Endothelial cell of umbilical vein (primary cell): ENCODE results near the gene SAMD14. TPM values are rescaled to one million over a fixed set of nuclear protein-coding genes. Genes with fewer than 3 reads are reported as not detected.

ENCODE experiments used
- BruUV-seq: library from RNA; stranded (reverse); fragments of 400-500 nt; replicated peaks from 2 replicates; lab custom pipeline; 2021; lab: Mats Ljungman, UMichigan
- CTCF ChIA-PET: fragments of 300-600, 350-600 bp; sonication (Branson Sonifier 250); formaldehyde crosslinking; loops from one replicate; lab custom pipeline; 2021; ENCODE audit warnings: antibody characterized with exemption, inconsistent platforms; lab: Charles Lee
- POLR2A ChIA-PET: fragments of 300-600, 350-600 bp; sonication (Branson Sonifier 250); formaldehyde crosslinking; loops from one replicate; lab custom pipeline; 2021; ENCODE audit warnings: antibody characterized with exemption, inconsistent platforms; lab: Charles Lee
- DNase-seq: peaks from one replicate; pipeline ENCODE4 v3.0.0-alpha.2; 2011; ENCODE audit warnings: low read depth, low spot score
- FAIRE-seq: peaks from 2 replicates; lab custom pipeline; 2011; peaks lifted over from hg19 to GRCh38; lab: Jason Lieb, UNC
- H2AFZ ChIP-seq: 2 replicates; pipeline ENCODE4 v1.6.0; 2012; ENCODE audit warnings: low read depth, low read length, control low read depth, inconsistent platforms
- H3K27ac ChIP-seq: 2 replicates; pipeline ENCODE4 v1.5.1; 2011; ENCODE audit warnings: low read depth, mild to moderate bottlenecking, control low read depth, low read length, moderate library complexity; ENCODE audit not compliant: insufficient read depth
- H3K27me3 ChIP-seq, 2 experiments: 2 replicates each; pipeline versions ENCODE4 v1.6.0 to v1.6.1; 2011; ENCODE audit warnings: low read length in 2 of 2, mixed read lengths in 1 of 2; ENCODE audit not compliant: control insufficient read depth in 2 of 2, insufficient read depth in 2 of 2
- H3K36me3 ChIP-seq, 2 experiments: 2 replicates in 1 of 2; 3 replicates in 1 of 2; pipeline ENCODE4 v1.5.1; 2011; ENCODE audit warnings: low read length in 2 of 2, mild to moderate bottlenecking in 1 of 2, moderate library complexity in 1 of 2; ENCODE audit not compliant: control insufficient read depth in 2 of 2, insufficient read depth in 2 of 2; ENCODE audit errors: extremely low read depth in 1 of 2
- H3K4me1 ChIP-seq: 3 replicates; pipeline ENCODE4 v1.5.1; 2011; ENCODE audit warnings: mild to moderate bottlenecking, low read length; ENCODE audit not compliant: control insufficient read depth, insufficient read depth; ENCODE audit errors: extremely low read depth
- H3K4me2 ChIP-seq: 2 replicates; pipeline ENCODE4 v1.6.1; 2011; ENCODE audit warnings: low read length, control low read depth, mixed read lengths; ENCODE audit not compliant: insufficient read depth
- H3K4me3 ChIP-seq, 3 experiments: fragments of 200-600 bp in 1 of 3; sonication (generic), shearing (Covaris generic) in 1 of 3; replicated peaks in 1 of 3; 2 replicates each; pipeline ENCODE4 v1.5.1; 2011 to 2016; ENCODE audit warnings: control low read depth in 3 of 3, low read length in 3 of 3, mild to moderate bottlenecking in 2 of 3, inconsistent platforms in 1 of 3, low read depth in 1 of 3, moderate library complexity in 1 of 3; ENCODE audit not compliant: insufficient read depth in 1 of 3
- H3K79me2 ChIP-seq: 2 replicates; pipeline ENCODE4 v1.6.0; 2012; ENCODE audit warnings: low read length, inconsistent platforms; ENCODE audit not compliant: control insufficient read depth, insufficient read depth
- H3K9ac ChIP-seq: replicated peaks from 2 replicates; pipeline ENCODE3; 2011; ENCODE audit warnings: low read length, control low read depth; ENCODE audit not compliant: insufficient read depth; ENCODE audit errors: extremely low read depth
- H3K9me1 ChIP-seq: replicated peaks from 3 replicates; pipeline ENCODE4 v1.6.0; 2011; ENCODE audit warnings: mild to moderate bottlenecking, low read length; ENCODE audit not compliant: control insufficient read depth, insufficient read depth; ENCODE audit errors: extremely low read depth
- H3K9me3 ChIP-seq: replicated peaks from 2 replicates; pipeline ENCODE4 v1.5.1; 2012; ENCODE audit warnings: low read length, inconsistent platforms; ENCODE audit not compliant: control insufficient read depth, insufficient read depth
- H4K20me1 ChIP-seq: replicated peaks from 2 replicates; pipeline ENCODE3; 2011; ENCODE audit warnings: mild to moderate bottlenecking, low read length; ENCODE audit not compliant: control insufficient read depth, insufficient read depth; ENCODE audit errors: extremely low read depth
- GATA2 ChIP-seq: IDR thresholded peaks from 2 replicates; pipeline ENCODE4 v1.7.0; 2011; ENCODE audit warnings: low read depth, mild to moderate bottlenecking, moderate library complexity, mixed read lengths, low read length; ENCODE audit not compliant: insufficient read length, insufficient read depth
- JUN ChIP-seq: IDR thresholded peaks from 2 replicates; pipeline ENCODE4 v1.6.1; 2011; ENCODE audit warnings: borderline replicate concordance, low read depth; ENCODE audit not compliant: insufficient read length, insufficient read depth
- POLR2AphosphoS5 ChIP-seq: IDR thresholded peaks from 2 replicates; pipeline ENCODE4 v1.6.1; 2012; ENCODE audit warnings: low read depth, mild to moderate bottlenecking, control low read depth, low read length, moderate library complexity; ENCODE audit not compliant: insufficient read depth
- dilution Hi-C: fragments of 300-500 bp; cut with MboI; formaldehyde crosslinking; loops from one replicate; pipeline ENCODE4 v1.15.0; 2019; ENCODE audit warnings: low sequenced_read_pairs; ENCODE audit not compliant: extremely low pct_ligation_motif_present
- intact Hi-C: fragments of 100-400 bp; cut with micrococcal nuclease; formaldehyde crosslinking; loops from one replicate; pipeline ENCODE4 v1.10.0; 2022
- polyA plus RNA-seq, 4 experiments: library from polyadenylated mRNA; depleted of rRNA in 3 of 4; stranded (reverse) in 3 of 4; unstranded in 1 of 4; fragments of >200 nt; gene quantifications; 2 replicates each; pipeline versions ENCODE4 v1.2.1 to v1.2.3, GENCODE V29; 2011 to 2012; ENCODE audit warnings: missing spikeins in 1 of 4
- total RNA-seq: library from RNA; stranded (reverse); gene quantifications from 2 replicates; pipeline ENCODE4 v1.2.3, GENCODE V29; 2021
- TF ChIP-seq, protein P1 (sequence below), 2 donors: IDR thresholded peaks; 1 replicate in 1 of 2; 2 replicates in 1 of 2; pipeline ENCODE4 v1.5.1; 2011; ENCODE audit warnings: low read length in 2 of 2, mild to moderate bottlenecking in 2 of 2, moderate library complexity in 2 of 2, control low read depth in 1 of 2, inconsistent platforms in 1 of 2, low read depth in 1 of 2; ENCODE audit not compliant: insufficient read depth in 1 of 2; ENCODE audit errors: extremely low read depth in 1 of 2

Gene SAMD14
- total and polyA plus RNA-seq, 2 donors (not counting 3 experiments of a cell fraction or from before 2014, with no cell fraction given): 6.8 to 15.6 TPM

DNA sequence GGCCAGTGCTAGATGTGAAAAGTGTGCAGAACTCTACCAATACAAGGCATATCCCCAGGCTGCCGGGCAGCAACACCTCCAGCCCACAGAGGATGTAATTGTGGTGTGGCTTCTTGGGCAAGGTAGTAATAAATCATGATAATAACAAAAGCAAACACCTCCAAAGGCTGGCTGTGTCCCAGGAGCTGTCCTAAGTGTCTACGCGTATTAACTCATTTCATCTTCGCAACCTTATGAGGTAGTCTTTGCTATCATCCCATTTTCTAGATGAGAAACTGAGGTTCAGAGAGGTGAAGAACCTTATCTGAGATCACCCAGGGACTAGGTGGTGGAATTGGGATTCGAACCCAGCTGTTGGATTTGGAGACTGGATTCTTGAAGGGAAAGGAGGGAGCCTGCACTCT, 29.5 kb downstream of the SAMD14 start:
- Histone ChIP-seq H2AFZ (no peak overlapping the region), H3K9ac (no peak overlapping the region), H3K9me1 (no peaks in the 10 kb centered on the region), H3K9me3 (no peaks in the 10 kb centered on the region), H3K36me3 (peaks cover 0 to 5% of the 10 kb centered on the region in 2 experiments), H3K27me3 (no peaks in the 10 kb centered on the region), H3K79me2 (no peaks in the 10 kb centered on the region), H3K4me1 (peaks cover 3% of the 10 kb centered on the region), H3K4me2 (no peak overlapping the region), H3K4me3 (no peak overlapping the region), H4K20me1 (no peaks in the 10 kb centered on the region), H3K27ac (no peak overlapping the region)
- dilution Hi-C loops (no loop called here), intact Hi-C loops (no loop called here)
- POLR2A ChIA-PET: no interaction called here
- TF ChIP-seq GATA2 (no peak), JUN (no peak)
- FAIRE-seq (no peak), DNase-seq (no peak)
- no TSS peak for BruUV-seq
- CTCF ChIA-PET: interaction anchor here (0.8 kb wide), 1 partner anchor 17 kb away, joined by 4 read pairs; no protein-coding TSS in a partner anchor

DNA sequence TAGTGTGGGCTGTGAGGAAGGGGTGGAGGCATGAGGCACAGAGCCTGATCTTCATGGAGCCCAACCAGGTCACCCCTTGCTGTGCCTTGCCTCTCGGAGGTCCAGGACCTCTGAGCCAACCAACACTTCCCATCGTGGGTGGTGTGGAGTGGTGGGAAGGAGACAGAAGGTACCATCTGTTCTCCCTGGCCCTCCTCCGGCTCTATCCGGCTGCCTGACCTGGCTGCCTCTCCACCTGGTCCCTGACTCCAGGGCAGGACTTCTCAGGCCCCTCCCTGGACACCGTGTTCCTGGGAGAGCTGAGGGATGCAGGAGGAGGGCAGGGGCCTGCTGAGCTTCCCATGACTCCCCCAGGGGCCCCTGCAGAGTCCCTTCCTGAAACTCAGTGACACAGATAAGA, 31.0 kb downstream of the SAMD14 start:
- ChIA-PET CTCF (interaction anchor here (1.2 to 2.1 kb wide), 2 partner anchors 15 to 71 kb away, joined by 3 to 5 read pairs; no protein-coding TSS in a partner anchor), POLR2A (no interaction called here)
- FAIRE-seq: no peak
- no TSS peak for BruUV-seq
- dilution Hi-C loops: no loop called here
- intact Hi-C loops: no loop called here
- no peaks in the 10 kb centered on the region for H4K20me1 ChIP-seq
- TF ChIP-seq POLR2AphosphoS5 (no peak), GATA2 (no peak)
- TF ChIP-seq, protein P1, sequence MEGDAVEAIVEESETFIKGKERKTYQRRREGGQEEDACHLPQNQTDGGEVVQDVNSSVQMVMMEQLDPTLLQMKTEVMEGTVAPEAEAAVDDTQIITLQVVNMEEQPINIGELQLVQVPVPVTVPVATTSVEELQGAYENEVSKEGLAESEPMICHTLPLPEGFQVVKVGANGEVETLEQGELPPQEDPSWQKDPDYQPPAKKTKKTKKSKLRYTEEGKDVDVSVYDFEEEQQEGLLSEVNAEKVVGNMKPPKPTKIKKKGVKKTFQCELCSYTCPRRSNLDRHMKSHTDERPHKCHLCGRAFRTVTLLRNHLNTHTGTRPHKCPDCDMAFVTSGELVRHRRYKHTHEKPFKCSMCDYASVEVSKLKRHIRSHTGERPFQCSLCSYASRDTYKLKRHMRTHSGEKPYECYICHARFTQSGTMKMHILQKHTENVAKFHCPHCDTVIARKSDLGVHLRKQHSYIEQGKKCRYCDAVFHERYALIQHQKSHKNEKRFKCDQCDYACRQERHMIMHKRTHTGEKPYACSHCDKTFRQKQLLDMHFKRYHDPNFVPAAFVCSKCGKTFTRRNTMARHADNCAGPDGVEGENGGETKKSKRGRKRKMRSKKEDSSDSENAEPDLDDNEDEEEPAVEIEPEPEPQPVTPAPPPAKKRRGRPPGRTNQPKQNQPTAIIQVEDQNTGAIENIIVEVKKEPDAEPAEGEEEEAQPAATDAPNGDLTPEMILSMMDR (IDR thresholded peaks at IDR 0.05; ENCODE audit: extremely low read depth in 1 of 2, insufficient read depth in 1 of 2, low read depth in 1 of 2, low read length in 2 of 2): no peak
- H2AFZ ChIP-seq: no peak overlapping the region
- peaks cover 0 to 5% of the 10 kb centered on the region in 2 experiments for H3K36me3 ChIP-seq
- H3K27ac ChIP-seq: no peak overlapping the region
- no peak overlapping the region for H3K4me3 ChIP-seq
- H3K4me2 ChIP-seq: no peak overlapping the region
- peaks cover 10% of the 10 kb centered on the region for H3K4me1 ChIP-seq
- H3K27me3 ChIP-seq: no peaks in the 10 kb centered on the region
- H3K9me1 ChIP-seq: no peaks in the 10 kb centered on the region
- H3K9me3 ChIP-seq: no peaks in the 10 kb centered on the region
- no peaks in the 10 kb centered on the region for H3K79me2 ChIP-seq
- H3K9ac ChIP-seq: no peak overlapping the region
- DNase-seq: no peak
